Neural cell (in vitro differentiated cells): Measurements from ENCODE around the gene GSG1L.

Experiments used
- EP300 ChIP-seq: fragments of 450-650 bp; conservative IDR thresholded peaks from 2 replicates; pipeline ENCODE4 v1.6.1; 2014; ENCODE audit warnings: antibody characterized with exemption, mild to moderate bottlenecking, moderate library complexity; ENCODE audit not compliant: poor library complexity, severe bottlenecking
- EZH2 ChIP-seq: fragments of 200-600, 300-800 bp; shearing (Covaris generic), sonication (generic); IDR thresholded peaks from 2 replicates; pipeline ENCODE4 v1.6.1; 2014; ENCODE audit warnings: antibody characterized with exemption, low read length, borderline replicate concordance, mild to moderate bottlenecking; ENCODE audit not compliant: insufficient read depth, poor library complexity, severe bottlenecking
- MXI1 ChIP-seq: fragments of 450-650 bp; conservative IDR thresholded peaks from 2 replicates; pipeline ENCODE4 v1.6.1; 2014; ENCODE audit warnings: antibody characterized with exemption, mild to moderate bottlenecking; ENCODE audit not compliant: poor library complexity, severe bottlenecking
- POLR2AphosphoS5 ChIP-seq: IDR thresholded peaks from 2 replicates; pipeline ENCODE4 v1.6.1; 2012
- SMC3 ChIP-seq: fragments of 450-650 bp; conservative IDR thresholded peaks from 2 replicates; pipeline ENCODE4 v1.6.1; 2014; ENCODE audit warnings: antibody characterized with exemption, mild to moderate bottlenecking, moderate library complexity; ENCODE audit not compliant: poor library complexity
- TAF1 ChIP-seq: IDR thresholded peaks from 2 replicates; pipeline ENCODE4 v1.6.1; 2012; ENCODE audit warnings: low read depth
- TF ChIP-seq, protein P1 (sequence below): fragments of 450-650 bp; IDR thresholded peaks from 2 replicates; pipeline ENCODE4 v1.5.1; 2014; ENCODE audit warnings: antibody characterized with exemption, mild to moderate bottlenecking, moderate library complexity; ENCODE audit not compliant: poor library complexity, severe bottlenecking

DNA sequence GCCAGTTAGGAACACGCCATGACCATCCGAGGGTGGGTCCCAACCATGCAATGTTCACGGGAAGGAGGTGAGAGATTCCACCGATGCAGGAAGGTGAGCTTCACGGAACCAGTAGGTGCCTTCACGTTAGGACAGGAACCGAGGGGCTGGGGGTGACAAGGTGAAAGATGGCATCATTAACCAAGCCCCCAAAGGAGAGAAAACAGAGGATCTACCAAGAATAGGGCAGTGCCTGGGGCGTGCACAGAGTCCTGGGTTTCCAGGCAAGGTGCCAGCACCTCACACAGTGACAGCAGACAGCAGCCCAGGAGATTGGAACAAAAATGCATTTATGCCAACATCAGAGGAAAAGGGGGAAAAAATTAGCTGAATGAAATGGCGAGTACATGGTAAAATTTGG is 137.9 kb downstream of the GSG1L start:
- no peak for TF ChIP-seq EZH2
- TF ChIP-seq, protein P1, sequence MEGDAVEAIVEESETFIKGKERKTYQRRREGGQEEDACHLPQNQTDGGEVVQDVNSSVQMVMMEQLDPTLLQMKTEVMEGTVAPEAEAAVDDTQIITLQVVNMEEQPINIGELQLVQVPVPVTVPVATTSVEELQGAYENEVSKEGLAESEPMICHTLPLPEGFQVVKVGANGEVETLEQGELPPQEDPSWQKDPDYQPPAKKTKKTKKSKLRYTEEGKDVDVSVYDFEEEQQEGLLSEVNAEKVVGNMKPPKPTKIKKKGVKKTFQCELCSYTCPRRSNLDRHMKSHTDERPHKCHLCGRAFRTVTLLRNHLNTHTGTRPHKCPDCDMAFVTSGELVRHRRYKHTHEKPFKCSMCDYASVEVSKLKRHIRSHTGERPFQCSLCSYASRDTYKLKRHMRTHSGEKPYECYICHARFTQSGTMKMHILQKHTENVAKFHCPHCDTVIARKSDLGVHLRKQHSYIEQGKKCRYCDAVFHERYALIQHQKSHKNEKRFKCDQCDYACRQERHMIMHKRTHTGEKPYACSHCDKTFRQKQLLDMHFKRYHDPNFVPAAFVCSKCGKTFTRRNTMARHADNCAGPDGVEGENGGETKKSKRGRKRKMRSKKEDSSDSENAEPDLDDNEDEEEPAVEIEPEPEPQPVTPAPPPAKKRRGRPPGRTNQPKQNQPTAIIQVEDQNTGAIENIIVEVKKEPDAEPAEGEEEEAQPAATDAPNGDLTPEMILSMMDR: no peak
- TF ChIP-seq POLR2AphosphoS5: no peak
- no peak for TF ChIP-seq MXI1
- TF ChIP-seq SMC3: no peak
- TF ChIP-seq TAF1: no peak
- no peak for TF ChIP-seq EP300
